Measurements from ENCODE around the gene CLEC20A. TPM values are rescaled to one million over a fixed set of nuclear protein-coding genes. Genes with fewer than 3 reads are reported as not detected.

Gene CLEC20A
- total RNA-seq, 1 donor from 2014 or later: not detected

DNA sequence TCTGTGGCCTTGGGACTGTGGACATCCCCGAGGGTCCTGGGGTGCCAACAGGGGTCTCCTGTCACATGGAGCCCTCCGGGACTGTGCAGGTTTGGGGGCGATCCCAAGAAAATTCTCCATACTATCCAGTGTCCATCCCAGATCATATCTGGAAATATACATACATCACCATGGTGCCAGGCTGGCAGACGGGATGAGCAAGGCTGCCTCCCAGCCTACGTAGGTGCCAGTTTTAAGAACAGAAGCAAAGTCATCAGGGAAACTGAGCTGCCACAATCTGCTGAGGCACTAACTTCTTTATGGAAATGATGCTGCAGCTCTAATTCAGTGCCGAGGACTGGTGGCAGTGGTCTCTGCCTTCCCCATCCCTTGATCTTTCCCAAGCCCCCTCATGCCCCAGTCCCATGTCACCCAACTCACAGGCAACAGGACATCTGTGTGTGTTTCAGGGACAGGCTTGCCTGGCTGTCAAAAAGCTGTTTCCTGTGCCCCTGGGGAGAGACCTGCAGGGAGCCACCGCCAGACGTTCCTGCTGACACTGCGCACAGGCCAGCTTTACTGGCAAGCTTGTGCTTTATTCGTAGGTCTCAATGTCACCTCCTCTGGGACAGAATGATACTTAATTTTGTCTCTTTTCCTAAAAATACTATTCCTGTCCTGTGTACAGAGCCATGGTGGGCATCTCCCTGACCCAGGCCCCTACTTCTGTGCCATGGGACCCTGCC is 31.6 kb upstream of the CLEC20A start:
- H3K27me3 Mint-ChIP-seq (ENCODE audit: low read depth): no peaks in the 10 kb centered on the region
- H3K4me3 Mint-ChIP-seq: no peak overlapping the region
- no peak for DNase-seq (ENCODE audit: low spot score in 2 of 2, unreplicated experiment in 2 of 2)
- TF ChIP-seq, protein P1, sequence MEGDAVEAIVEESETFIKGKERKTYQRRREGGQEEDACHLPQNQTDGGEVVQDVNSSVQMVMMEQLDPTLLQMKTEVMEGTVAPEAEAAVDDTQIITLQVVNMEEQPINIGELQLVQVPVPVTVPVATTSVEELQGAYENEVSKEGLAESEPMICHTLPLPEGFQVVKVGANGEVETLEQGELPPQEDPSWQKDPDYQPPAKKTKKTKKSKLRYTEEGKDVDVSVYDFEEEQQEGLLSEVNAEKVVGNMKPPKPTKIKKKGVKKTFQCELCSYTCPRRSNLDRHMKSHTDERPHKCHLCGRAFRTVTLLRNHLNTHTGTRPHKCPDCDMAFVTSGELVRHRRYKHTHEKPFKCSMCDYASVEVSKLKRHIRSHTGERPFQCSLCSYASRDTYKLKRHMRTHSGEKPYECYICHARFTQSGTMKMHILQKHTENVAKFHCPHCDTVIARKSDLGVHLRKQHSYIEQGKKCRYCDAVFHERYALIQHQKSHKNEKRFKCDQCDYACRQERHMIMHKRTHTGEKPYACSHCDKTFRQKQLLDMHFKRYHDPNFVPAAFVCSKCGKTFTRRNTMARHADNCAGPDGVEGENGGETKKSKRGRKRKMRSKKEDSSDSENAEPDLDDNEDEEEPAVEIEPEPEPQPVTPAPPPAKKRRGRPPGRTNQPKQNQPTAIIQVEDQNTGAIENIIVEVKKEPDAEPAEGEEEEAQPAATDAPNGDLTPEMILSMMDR (IDR thresholded peaks at IDR 0.05; ENCODE audit: unreplicated experiment): no peak
- peaks cover 8% of the 10 kb centered on the region for H3K9me3 Mint-ChIP-seq
- H3K36me3 Mint-ChIP-seq: no peaks in the 10 kb centered on the region
- no peak overlapping the region for H3K27ac Mint-ChIP-seq
- peaks cover 19% of the 10 kb centered on the region for H3K4me1 Mint-ChIP-seq

DNA sequence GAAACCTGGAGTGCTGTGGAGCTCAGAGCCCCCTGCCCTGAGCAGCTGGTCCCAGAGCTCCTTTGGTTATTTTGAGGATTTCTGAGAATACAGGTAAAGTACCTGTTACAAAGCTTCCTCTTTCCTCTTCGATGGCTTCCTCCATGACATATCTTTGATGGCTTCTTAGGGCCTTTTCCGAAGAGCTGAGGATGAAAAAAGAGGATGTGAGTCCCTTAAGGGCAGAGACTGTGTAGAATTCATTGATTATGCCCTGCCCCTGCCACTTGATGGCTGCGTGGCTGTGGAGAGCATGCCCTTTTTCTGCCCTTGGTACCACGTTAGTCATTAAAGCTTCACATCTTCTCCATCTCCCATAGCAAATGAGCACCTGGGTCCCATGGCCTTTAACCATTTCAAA is 30.4 kb upstream of the CLEC20A start:
- DNase-seq (ENCODE audit: low spot score in 2 of 2, unreplicated experiment in 2 of 2): no peak
- H3K27ac Mint-ChIP-seq: no peak overlapping the region
- H3K36me3 Mint-ChIP-seq: no peaks in the 10 kb centered on the region
- peaks cover 8% of the 10 kb centered on the region for H3K9me3 Mint-ChIP-seq
- H3K27me3 Mint-ChIP-seq (ENCODE audit: low read depth): no peaks in the 10 kb centered on the region
- H3K4me1 Mint-ChIP-seq: peaks cover 16% of the 10 kb centered on the region
- TF ChIP-seq, protein P1 (IDR thresholded peaks at IDR 0.05; ENCODE audit: unreplicated experiment): no peak
- no peak overlapping the region for H3K4me3 Mint-ChIP-seq

DNA sequence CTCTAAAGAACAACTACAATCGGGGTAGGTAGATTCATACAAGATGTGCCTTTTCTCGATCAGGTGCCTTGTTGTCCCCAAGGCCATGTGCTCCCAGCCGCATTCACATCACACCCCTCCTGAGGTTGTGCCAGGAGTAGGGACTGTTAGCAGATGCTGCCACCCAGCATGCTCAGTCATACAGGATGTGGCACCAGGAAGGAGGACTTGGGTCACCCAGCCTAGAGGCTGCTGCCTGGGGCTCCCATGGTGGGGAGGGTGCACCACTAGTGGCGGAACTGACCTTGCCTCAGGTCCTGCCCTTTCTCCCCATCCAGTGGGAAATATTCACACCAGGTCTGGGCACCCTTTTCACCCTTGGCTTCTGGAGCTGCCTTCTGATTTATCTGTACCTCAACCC is 24.5 kb upstream of the CLEC20A start:
- no peaks in the 10 kb centered on the region for H3K27me3 Mint-ChIP-seq (ENCODE audit: low read depth)
- no peaks in the 10 kb centered on the region for H3K4me1 Mint-ChIP-seq
- TF ChIP-seq, protein P1 (IDR thresholded peaks at IDR 0.05; ENCODE audit: unreplicated experiment): no peak
- H3K27ac Mint-ChIP-seq: no peak overlapping the region
- DNase-seq (ENCODE audit: low spot score in 2 of 2, unreplicated experiment in 2 of 2): no peak
- H3K36me3 Mint-ChIP-seq: no peaks in the 10 kb centered on the region
- peaks cover 8% of the 10 kb centered on the region for H3K9me3 Mint-ChIP-seq
- no peak overlapping the region for H3K4me3 Mint-ChIP-seq

DNA sequence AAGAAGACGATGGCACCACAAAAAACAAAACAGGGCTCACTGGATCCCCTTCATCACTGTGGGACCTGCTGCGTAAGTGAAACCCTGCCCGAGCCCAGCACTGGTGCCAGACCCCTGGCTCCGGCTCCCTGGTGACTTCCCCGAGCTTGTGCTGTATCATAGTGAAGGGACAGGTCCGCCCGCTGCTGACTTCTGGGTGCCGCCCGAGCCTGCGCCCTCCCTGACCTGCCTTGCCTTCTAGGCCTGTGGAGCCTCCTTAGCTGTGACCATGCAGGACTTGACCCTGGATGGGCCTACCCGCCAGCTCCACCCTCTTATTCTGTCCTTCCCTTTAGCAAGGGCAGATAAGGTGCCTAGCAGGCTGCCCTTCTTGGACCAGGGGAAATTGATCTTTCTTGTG is 24.0 kb upstream of the CLEC20A start:
- no peak overlapping the region for H3K27ac Mint-ChIP-seq
- H3K9me3 Mint-ChIP-seq: peaks cover 8% of the 10 kb centered on the region
- no peaks in the 10 kb centered on the region for H3K27me3 Mint-ChIP-seq (ENCODE audit: low read depth)
- H3K36me3 Mint-ChIP-seq: no peaks in the 10 kb centered on the region
- no peak for DNase-seq (ENCODE audit: low spot score in 2 of 2, unreplicated experiment in 2 of 2)
- H3K4me3 Mint-ChIP-seq: no peak overlapping the region
- no peaks in the 10 kb centered on the region for H3K4me1 Mint-ChIP-seq
- TF ChIP-seq, protein P1 (IDR thresholded peaks at IDR 0.05; ENCODE audit: unreplicated experiment): no peak

DNA sequence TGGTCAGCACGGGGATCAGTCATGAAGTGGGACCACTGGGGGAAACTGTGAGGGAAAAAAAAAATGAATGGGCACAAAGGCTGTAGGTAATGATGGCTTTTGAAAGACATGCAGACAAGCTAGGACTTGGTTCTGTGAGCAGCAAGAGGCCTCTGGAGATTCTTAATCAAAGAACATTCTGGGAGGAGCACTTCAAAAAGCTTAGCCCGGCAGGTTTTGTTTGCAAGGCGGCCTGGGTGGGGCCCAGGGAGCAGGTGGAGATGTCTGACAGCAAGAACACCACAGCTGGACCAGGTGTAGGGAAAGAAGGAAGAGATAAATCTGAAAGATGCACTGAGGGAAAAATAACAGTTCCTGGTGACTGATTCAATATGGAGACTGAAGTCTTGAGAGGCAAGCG is 22.1 kb upstream of the CLEC20A start:
- DNase-seq (ENCODE audit: low spot score in 2 of 2, unreplicated experiment in 2 of 2): no peak
- no peak overlapping the region for H3K4me3 Mint-ChIP-seq
- no peak overlapping the region for H3K27ac Mint-ChIP-seq
- H3K27me3 Mint-ChIP-seq (ENCODE audit: low read depth): no peaks in the 10 kb centered on the region
- TF ChIP-seq, protein P1 (IDR thresholded peaks at IDR 0.05; ENCODE audit: unreplicated experiment): no peak
- no peaks in the 10 kb centered on the region for H3K9me3 Mint-ChIP-seq
- no peaks in the 10 kb centered on the region for H3K36me3 Mint-ChIP-seq
- no peaks in the 10 kb centered on the region for H3K4me1 Mint-ChIP-seq
